Gastrocnemius medialis (tissue), 4 donors: ENCODE measurements around the gene DHX36. TPM values are rescaled to one million over a fixed set of nuclear protein-coding genes. Genes with fewer than 3 reads are reported as not detected.

Source experiments
- ATAC-seq, 2 donors: fragments of 150-250 bp; one replicate each; pipeline ENCODE4 v1.9.1; 2016
- DNase-seq, 2 donors: peaks; one replicate each; pipeline ENCODE4 v3.0.0-alpha.2; 2019
- H3K27ac ChIP-seq, 4 donors: fragments of 200-600 bp; sonication (generic); 1 replicate in 1 of 4; 2 replicates in 3 of 4; pipeline ENCODE4 v1.5.1; 2016 to 2018; ENCODE audit warnings: mild to moderate bottlenecking in 2 of 4, moderate library complexity in 1 of 4
- H3K27me3 ChIP-seq, 3 donors: fragments of 200-600 bp; sonication (generic) in 2 of 3; 1 replicate in 1 of 3; 2 replicates in 2 of 3; pipeline versions ENCODE4 v1.5.1 to v1.6.0; 2016 to 2019; ENCODE audit warnings: mild to moderate bottlenecking in 1 of 3, moderate library complexity in 1 of 3
- H3K36me3 ChIP-seq, 2 donors: fragments of 200-600 bp; sonication (generic) in 1 of 2; one replicate each; pipeline ENCODE4 v1.5.1; 2017 to 2018
- H3K4me1 ChIP-seq, 2 donors: fragments of 200-600 bp; sonication (generic) in 1 of 2; one replicate each; pipeline ENCODE4 v1.5.1; 2016 to 2017; ENCODE audit warnings: mild to moderate bottlenecking in 2 of 2
- H3K4me3 ChIP-seq, 4 donors: fragments of 200-600 bp; sonication (generic) in 3 of 4; 1 replicate in 1 of 4; 2 replicates in 3 of 4; pipeline ENCODE4 v1.5.1; 2016 to 2019; ENCODE audit warnings: mild to moderate bottlenecking in 2 of 4
- H3K9me3 ChIP-seq, 3 donors: fragments of 200-600 bp; sonication (generic) in 2 of 3; 1 replicate in 1 of 3; 2 replicates in 2 of 3; pipeline ENCODE4 v1.5.1; 2016 to 2019
- POLR2A ChIP-seq, 2 donors: fragments of 450-650 bp; IDR thresholded peaks; one replicate each; pipeline ENCODE4 v1.6.1; 2017; ENCODE audit warnings: antibody characterized with exemption in 2 of 2, mild to moderate bottlenecking in 2 of 2, moderate library complexity in 2 of 2
- in situ Hi-C, 4 donors: fragments of 200-750 bp; cut with MboI; loops; one replicate each; pipeline versions ENCODE4 v1.15.0 to v1.8.0; 2017; ENCODE audit warnings: low sequenced_read_pairs in 4 of 4
- intact Hi-C: fragments of 100-400 bp; cut with DNase I; formaldehyde crosslinking; loops from one replicate; pipeline ENCODE4 v1.15.1; 2023; ENCODE audit warnings: low total_unique reads
- total RNA-seq, 4 donors: library from RNA; depleted of rRNA; stranded (reverse); fragments of >200 nt; gene quantifications; one replicate each; pipeline versions ENCODE4 v1.1.0 to v1.2.3, GENCODE V29; 2016
- TF ChIP-seq, protein P1 (sequence below), 5 experiments: fragments of 450-650 bp in 3 of 5; fragments of 200-600 bp in 2 of 5; sonication (generic) in 2 of 5; IDR thresholded peaks in 4 of 5; conservative IDR thresholded peaks in 1 of 5; 1 replicate in 4 of 5; 2 replicates in 1 of 5; pipeline ENCODE4 v1.5.1; 2016 to 2019; ENCODE audit warnings: antibody characterized with exemption in 5 of 5, mild to moderate bottlenecking in 3 of 5, moderate library complexity in 3 of 5

The DHX36 gene
- total RNA-seq, 4 donors from 2014 or later = 59.0 to 211 (median 143) TPM

DNA sequence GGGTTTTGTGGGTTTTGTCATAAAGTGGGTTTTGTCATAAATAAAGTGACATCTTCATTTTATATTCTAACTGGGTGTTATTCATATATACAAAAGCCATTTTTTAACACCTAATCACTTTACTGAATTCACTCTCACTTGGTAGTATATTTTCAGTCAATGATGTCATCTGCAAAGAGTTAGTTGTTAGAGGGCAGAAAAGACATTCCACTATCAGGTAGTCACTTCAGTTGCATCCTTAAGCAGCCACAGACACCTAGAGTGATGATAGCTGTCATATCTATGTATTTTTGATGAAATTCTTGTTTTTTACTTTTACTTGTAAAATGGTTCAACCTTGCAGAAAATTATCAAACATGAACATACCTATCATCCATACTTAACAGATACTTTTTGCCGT, 89.0 kb downstream of the DHX36 start:
- no peak for DNase-seq
- Histone ChIP-seq H3K36me3 (no peaks in the 10 kb centered on the region), H3K4me1 (no peaks in the 10 kb centered on the region), H3K27ac (no peak overlapping the region), H3K9me3 (no peaks in the 10 kb centered on the region), H3K4me3 (no peak overlapping the region), H3K27me3 (no peaks in the 10 kb centered on the region)
- no peak for ATAC-seq
- in situ Hi-C loops = no loop called here
- TF ChIP-seq POLR2A (IDR thresholded peaks at IDR 0.05) = no peak
- TF ChIP-seq, protein P1, sequence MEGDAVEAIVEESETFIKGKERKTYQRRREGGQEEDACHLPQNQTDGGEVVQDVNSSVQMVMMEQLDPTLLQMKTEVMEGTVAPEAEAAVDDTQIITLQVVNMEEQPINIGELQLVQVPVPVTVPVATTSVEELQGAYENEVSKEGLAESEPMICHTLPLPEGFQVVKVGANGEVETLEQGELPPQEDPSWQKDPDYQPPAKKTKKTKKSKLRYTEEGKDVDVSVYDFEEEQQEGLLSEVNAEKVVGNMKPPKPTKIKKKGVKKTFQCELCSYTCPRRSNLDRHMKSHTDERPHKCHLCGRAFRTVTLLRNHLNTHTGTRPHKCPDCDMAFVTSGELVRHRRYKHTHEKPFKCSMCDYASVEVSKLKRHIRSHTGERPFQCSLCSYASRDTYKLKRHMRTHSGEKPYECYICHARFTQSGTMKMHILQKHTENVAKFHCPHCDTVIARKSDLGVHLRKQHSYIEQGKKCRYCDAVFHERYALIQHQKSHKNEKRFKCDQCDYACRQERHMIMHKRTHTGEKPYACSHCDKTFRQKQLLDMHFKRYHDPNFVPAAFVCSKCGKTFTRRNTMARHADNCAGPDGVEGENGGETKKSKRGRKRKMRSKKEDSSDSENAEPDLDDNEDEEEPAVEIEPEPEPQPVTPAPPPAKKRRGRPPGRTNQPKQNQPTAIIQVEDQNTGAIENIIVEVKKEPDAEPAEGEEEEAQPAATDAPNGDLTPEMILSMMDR (IDR thresholded peaks at IDR 0.05 in 4 of 5, conservative IDR thresholded peaks at IDR 0.05 in 1 of 5) = no peak
- intact Hi-C loops = no loop called here

DNA sequence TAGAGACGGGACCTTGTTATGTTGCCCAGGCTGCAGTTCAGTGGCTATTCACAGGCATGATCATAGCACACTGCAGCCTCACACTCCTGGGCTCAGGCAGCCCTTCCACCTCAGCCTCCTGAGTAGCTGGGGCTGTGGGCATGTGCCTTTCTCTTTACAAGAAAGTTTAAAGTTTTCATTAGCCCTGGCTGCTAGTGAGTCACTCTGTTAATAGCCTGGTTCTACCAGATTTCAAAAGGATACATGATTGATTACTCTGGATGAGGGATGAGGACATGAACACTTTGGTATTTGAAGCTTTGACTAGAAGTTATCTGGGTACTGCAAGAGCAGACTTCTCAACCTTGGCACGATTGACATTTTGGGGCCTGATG, 95.1 kb downstream of the DHX36 start:
- Histone ChIP-seq H3K27me3 (no peaks in the 10 kb centered on the region), H3K4me1 (no peaks in the 10 kb centered on the region), H3K9me3 (no peaks in the 10 kb centered on the region), H3K27ac (no peak overlapping the region), H3K4me3 (no peak overlapping the region), H3K36me3 (no peaks in the 10 kb centered on the region)
- no peak for ATAC-seq
- no peak for DNase-seq
- in situ Hi-C loops (no loop called here), intact Hi-C loops (no loop called here)
- TF ChIP-seq, protein P1 (IDR thresholded peaks at IDR 0.05 in 4 of 5, conservative IDR thresholded peaks at IDR 0.05 in 1 of 5) = no peak
- TF ChIP-seq POLR2A (IDR thresholded peaks at IDR 0.05) = no peak

DNA sequence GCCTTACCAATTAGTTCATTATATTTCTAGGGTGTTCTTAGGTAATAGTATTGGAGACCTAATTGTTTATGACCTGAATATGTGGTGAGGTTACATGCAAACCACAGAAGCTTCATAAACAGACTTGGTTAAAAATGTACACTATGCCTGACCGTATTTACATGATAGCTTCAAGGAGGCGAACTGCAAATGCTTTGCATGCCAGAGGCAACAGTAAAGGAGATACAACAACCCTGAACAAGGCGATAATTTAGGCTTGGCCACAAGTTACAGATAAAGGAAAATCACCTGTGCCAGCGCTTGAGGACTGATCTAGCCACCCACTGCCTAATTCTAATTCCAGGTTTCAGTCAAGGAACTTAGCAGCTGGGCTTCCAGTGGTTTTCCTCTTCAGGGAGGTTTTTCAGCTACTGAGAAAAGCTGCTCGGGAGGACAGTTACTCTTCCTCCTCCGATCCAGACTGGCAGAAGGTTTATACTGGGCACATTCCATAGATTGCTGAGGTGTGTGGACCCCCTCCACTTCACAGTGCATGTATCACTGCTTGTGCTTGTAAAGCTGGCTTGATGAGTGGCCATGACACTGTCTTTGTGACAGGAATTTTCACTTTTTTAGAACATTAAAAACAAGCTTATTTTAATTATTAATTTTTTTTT, 95.6 kb downstream of the DHX36 start:
- Histone ChIP-seq H3K9me3 (no peaks in the 10 kb centered on the region), H3K27me3 (no peaks in the 10 kb centered on the region), H3K27ac (no peak overlapping the region), H3K36me3 (no peaks in the 10 kb centered on the region), H3K4me1 (no peaks in the 10 kb centered on the region), H3K4me3 (no peak overlapping the region)
- ATAC-seq = no peak
- no peak for DNase-seq
- intact Hi-C loops (no loop called here), in situ Hi-C loops (no loop called here)
- TF ChIP-seq, protein P1 (IDR thresholded peaks at IDR 0.05 in 4 of 5, conservative IDR thresholded peaks at IDR 0.05 in 1 of 5) = no peak
- TF ChIP-seq POLR2A (IDR thresholded peaks at IDR 0.05) = no peak

DNA sequence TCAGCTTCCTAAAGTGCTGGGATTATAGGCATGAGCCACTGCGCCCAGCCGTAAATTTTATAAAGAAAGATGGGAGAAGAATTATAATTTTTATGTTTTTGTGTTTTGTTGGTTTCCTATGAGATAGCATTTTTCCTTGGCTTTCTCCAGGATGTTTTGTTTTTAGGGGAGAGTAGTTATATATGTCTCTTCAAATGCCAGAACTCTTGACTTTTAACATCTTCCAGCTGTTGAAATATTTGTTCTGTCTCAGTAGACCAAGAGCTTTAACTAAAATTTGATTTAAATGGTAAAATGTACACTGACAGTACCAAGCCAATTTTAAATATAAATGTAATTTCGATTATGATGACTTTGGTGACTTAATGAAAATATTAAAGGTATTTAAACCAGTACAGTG, 96.8 kb downstream of the DHX36 start:
- no peak overlapping the region for H3K27ac ChIP-seq
- H3K27me3 ChIP-seq = no peaks in the 10 kb centered on the region
- no peak for DNase-seq
- no peaks in the 10 kb centered on the region for H3K4me1 ChIP-seq
- no peaks in the 10 kb centered on the region for H3K36me3 ChIP-seq
- ATAC-seq = no peak
- no peaks in the 10 kb centered on the region for H3K9me3 ChIP-seq
- TF ChIP-seq POLR2A (IDR thresholded peaks at IDR 0.05) = no peak
- TF ChIP-seq, protein P1 (IDR thresholded peaks at IDR 0.05 in 4 of 5, conservative IDR thresholded peaks at IDR 0.05 in 1 of 5) = no peak
- in situ Hi-C loops (no loop called here), intact Hi-C loops (no loop called here)
- H3K4me3 ChIP-seq = no peak overlapping the region

DNA sequence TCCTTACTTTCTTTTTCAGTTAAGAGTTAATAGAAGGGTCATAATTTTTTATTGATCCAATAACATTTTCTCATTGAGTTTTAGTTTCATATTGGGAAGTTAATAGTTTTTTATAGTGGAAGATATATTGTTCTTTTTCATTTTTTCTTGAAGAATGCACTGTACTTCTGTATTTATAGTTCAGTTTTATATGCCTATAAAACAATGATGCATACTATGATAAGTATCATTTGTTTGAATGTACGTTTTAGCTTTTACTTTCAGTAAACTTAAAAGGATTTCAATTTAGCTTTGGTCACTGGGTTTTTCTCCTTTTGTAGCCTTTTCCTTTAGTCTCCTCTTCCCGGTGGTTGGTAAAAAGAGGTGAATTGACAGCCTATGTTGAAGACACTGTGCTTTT, 98.8 kb downstream of the DHX36 start:
- H3K4me3 ChIP-seq = no peak overlapping the region
- no peak for DNase-seq
- H3K9me3 ChIP-seq = no peaks in the 10 kb centered on the region
- in situ Hi-C loops = no loop called here
- intact Hi-C loops = no loop called here
- TF ChIP-seq POLR2A (IDR thresholded peaks at IDR 0.05) = no peak
- TF ChIP-seq, protein P1 (IDR thresholded peaks at IDR 0.05 in 4 of 5, conservative IDR thresholded peaks at IDR 0.05 in 1 of 5) = no peak
- no peak overlapping the region for H3K27ac ChIP-seq
- no peaks in the 10 kb centered on the region for H3K27me3 ChIP-seq
- H3K4me1 ChIP-seq = no peaks in the 10 kb centered on the region
- no peak for ATAC-seq
- no peaks in the 10 kb centered on the region for H3K36me3 ChIP-seq
